Endodermal cell (in vitro differentiated cells): ENCODE measurements around the gene FHDC1. TPM values are rescaled to one million over a fixed set of nuclear protein-coding genes. Genes with fewer than 3 reads are reported as not detected.

Experiments used
- DNase-seq: peaks from one replicate; pipeline ENCODE4 v3.0.0-alpha.2; 2017
- H3K27ac ChIP-seq: 2 replicates; pipeline ENCODE4 v1.5.1; 2013; ENCODE audit warnings: mild to moderate bottlenecking, low read depth, low read length, moderate library complexity
- H3K27me3 ChIP-seq: 2 replicates; pipeline ENCODE4 v1.6.1; 2013; ENCODE audit warnings: mild to moderate bottlenecking, low read length, moderate library complexity; ENCODE audit not compliant: insufficient read depth, control insufficient read depth, poor library complexity, severe bottlenecking
- H3K36me3 ChIP-seq: 2 replicates; pipeline ENCODE4 v1.7.0; 2013; ENCODE audit warnings: mild to moderate bottlenecking, low read length, moderate library complexity; ENCODE audit not compliant: control insufficient read depth, insufficient read depth
- H3K4me1 ChIP-seq: one replicate; pipeline ENCODE4 v1.7.0; 2013; ENCODE audit warnings: low read length; ENCODE audit not compliant: control insufficient read depth, insufficient read depth
- H3K4me3 ChIP-seq: 2 replicates; pipeline ENCODE4 v1.5.1; 2013; ENCODE audit warnings: mild to moderate bottlenecking, low read length, moderate library complexity
- H3K9ac ChIP-seq: 2 replicates; pipeline ENCODE4 v1.6.1; 2013; ENCODE audit warnings: mild to moderate bottlenecking, low read length, moderate library complexity; ENCODE audit not compliant: poor library complexity, severe bottlenecking; ENCODE audit errors: extremely low read depth
- H3K9me3 ChIP-seq: 2 replicates; pipeline ENCODE4 v1.6.1; 2013; ENCODE audit warnings: mild to moderate bottlenecking, low read length, moderate library complexity; ENCODE audit not compliant: control insufficient read depth
- H3K27ac Mint-ChIP-seq: 2 replicates; pipeline ENCODE4 v1.8.0; 2020; ENCODE audit warnings: mixed read lengths
- H3K27me3 Mint-ChIP-seq: 2 replicates; pipeline ENCODE4 v1.8.0; 2021; ENCODE audit warnings: mild to moderate bottlenecking, mixed read lengths; ENCODE audit not compliant: insufficient read depth
- H3K36me3 Mint-ChIP-seq: 2 replicates; pipeline ENCODE4 v1.8.0; 2020; ENCODE audit warnings: low read depth, mixed read lengths
- H3K4me1 Mint-ChIP-seq: 2 replicates; pipeline ENCODE4 v1.8.0; 2020; ENCODE audit warnings: mixed read lengths
- H3K4me3 Mint-ChIP-seq: 2 replicates; pipeline ENCODE4 v1.8.0; 2020; ENCODE audit warnings: mild to moderate bottlenecking, moderate library complexity, mixed read lengths
- H3K9me3 Mint-ChIP-seq: 2 replicates; pipeline ENCODE4 v1.8.0; 2020; ENCODE audit warnings: mild to moderate bottlenecking, mixed read lengths
- CTCF ChIP-seq: fragments of 200-600 bp; sonication (generic); conservative IDR thresholded peaks from 2 replicates; pipeline ENCODE4 v1.5.0; 2021; ENCODE audit warnings: antibody characterized with exemption, mild to moderate bottlenecking
- WGBS, 2 experiments: methylation state at CpG; one replicate each; pipeline versions ENCODE4 v1.1.5 to v1.1.7; 2013; ENCODE audit warnings: missing lambda C conversion rate in 2 of 2, mixed read lengths in 1 of 2; ENCODE audit not compliant: insufficient coverage in 1 of 2, insufficient read length in 1 of 2; 5-methylcytosine and 5-hydroxymethylcytosine counted together
- total RNA-seq, 2 donors: library from RNA; stranded (reverse); fragmentation: NEBNext Ultra II Directional in 1 of 2; extraction: Animal tissue kit (Norgen Biotek cat#: 25700) in 1 of 2; gene quantifications; 2 replicates in 1 of 2; 3 replicates in 1 of 2; pipeline ENCODE4 v1.2.1, GENCODE V29; 2021

The FHDC1 gene
- total RNA-seq, 2 donors from 2014 or later = 2.5 to 7.9 TPM

- Histone ChIP-seq H3K27ac (no peak overlapping the region), H3K9ac (no peak overlapping the region), H3K36me3 (no peaks in the 10 kb centered on the region), H3K27me3 (no peaks in the 10 kb centered on the region), H3K9me3 (no peaks in the 10 kb centered on the region), H3K4me3 (no peak overlapping the region), H3K4me1 (peaks cover 9% of the 10 kb centered on the region)
- DNase-seq = no peak
- WGBS, 2 experiments = 91 to 93% methylated on average over 8 to 10 of the region's 10 CpGs
- peaks cover 4% of the 10 kb centered on the region for H3K36me3 Mint-ChIP-seq
- no peak overlapping the region for H3K4me3 Mint-ChIP-seq
- no peak for TF ChIP-seq CTCF
- H3K9me3 Mint-ChIP-seq = no peaks in the 10 kb centered on the region
- H3K27ac Mint-ChIP-seq = no peak overlapping the region
- peaks cover 12% of the 10 kb centered on the region for H3K4me1 Mint-ChIP-seq
- no peaks in the 10 kb centered on the region for H3K27me3 Mint-ChIP-seq
These were observed 43.7 kb downstream of the FHDC1 start for GRCh38 chr4:152979731-152980330.

- Histone ChIP-seq H3K4me1 (peaks cover 9% of the 10 kb centered on the region), H3K36me3 (no peaks in the 10 kb centered on the region), H3K9ac (no peak overlapping the region), H3K4me3 (no peak overlapping the region), H3K27me3 (no peaks in the 10 kb centered on the region), H3K27ac (no peak overlapping the region), H3K9me3 (no peaks in the 10 kb centered on the region)
- no peak overlapping the region for H3K27ac Mint-ChIP-seq
- H3K4me3 Mint-ChIP-seq = no peak overlapping the region
- H3K36me3 Mint-ChIP-seq = peaks cover 4% of the 10 kb centered on the region
- WGBS, 2 experiments = 68 to 89% methylated on average over 3 to 5 of the region's 5 CpGs
- no peak for TF ChIP-seq CTCF
- H3K4me1 Mint-ChIP-seq = peaks cover 12% of the 10 kb centered on the region
- H3K27me3 Mint-ChIP-seq = no peaks in the 10 kb centered on the region
- DNase-seq = no peak
- no peaks in the 10 kb centered on the region for H3K9me3 Mint-ChIP-seq
These were observed 45.2 kb downstream of the FHDC1 start for GRCh38 chr4:152981278-152981677.

- H3K9ac ChIP-seq = no peak overlapping the region
- no peaks in the 10 kb centered on the region for H3K27me3 Mint-ChIP-seq
- H3K4me3 ChIP-seq = no peak overlapping the region
- no peak overlapping the region for H3K27ac ChIP-seq
- H3K4me3 Mint-ChIP-seq = no peak overlapping the region
- no peaks in the 10 kb centered on the region for H3K9me3 ChIP-seq
- peaks cover 9% of the 10 kb centered on the region for H3K4me1 ChIP-seq
- no peak for TF ChIP-seq CTCF
- no peaks in the 10 kb centered on the region for H3K9me3 Mint-ChIP-seq
- peaks cover 12% of the 10 kb centered on the region for H3K4me1 Mint-ChIP-seq
- 90 to 100% methylated on average over 2 to 4 of the region's 4 CpGs for WGBS, 2 experiments
- H3K36me3 Mint-ChIP-seq = peaks cover 4% of the 10 kb centered on the region
- no peaks in the 10 kb centered on the region for H3K27me3 ChIP-seq
- H3K27ac Mint-ChIP-seq = no peak overlapping the region
- no peaks in the 10 kb centered on the region for H3K36me3 ChIP-seq
- DNase-seq = no peak
These were observed 45.7 kb downstream of the FHDC1 start for GRCh38 chr4:152981842-152982241.
